ENCODE results near the gene DNAH14. TPM values are rescaled to one million over a fixed set of nuclear protein-coding genes. Genes with fewer than 3 reads are reported as not detected.

The DNAH14 gene
- total RNA-seq, 1 experiment from 2014 or later, result 33.2 TPM

GRCh38 chr1:225063722-225064121 is 134.2 kb downstream of the DNAH14 start:
- BruUV-seq (replicated peaks), result no TSS peak
- no peak overlapping the region for H3K4me3 ChIP-seq (replicated peaks in 1 of 2; ENCODE audit: low read depth in 1 of 2, low read length in 2 of 2)
- no peaks in the 10 kb centered on the region for H3K4me1 ChIP-seq (ENCODE audit: control insufficient read depth in 1 of 2, insufficient read depth in 2 of 2, low read length in 2 of 2)
- intact Hi-C loops (cut with micrococcal nuclease), result no loop called here
- H3K27me3 ChIP-seq (ENCODE audit: insufficient read depth, low read length), result no peaks in the 10 kb centered on the region
- no peaks in the 10 kb centered on the region for H3K9me2 ChIP-seq (ENCODE audit: insufficient read depth)
- no peak overlapping the region for H3K9ac ChIP-seq (ENCODE audit: low read length)
- no peak overlapping the region for H3K4me2 ChIP-seq (ENCODE audit: low read length)
- 0 out of 4 replicates have a peak, but pooled peaks cover 0 to 4% of the 10 kb centered on the region in 2 experiments for H3K9me3 ChIP-seq (ENCODE audit: control insufficient read depth in 1 of 2, insufficient read depth in 1 of 2, low read depth in 1 of 2, low read length in 2 of 2)
- no peak for DNase-seq (ENCODE audit: low read depth, low spot score)
- no peak for ATAC-seq
- ChIA-PET POLR2A (no interaction called here), CTCF (no interaction called here), RAD21 (ENCODE audit: low non-redundant PET in 1 of 2, low total read pairs in 2 of 2, uncharacterized antibody in 2 of 2, unreplicated experiment in 2 of 2) (no interaction called here)
- no peaks in the 10 kb centered on the region; a peak in 1 of 4 replicates for H3K36me3 ChIP-seq (ENCODE audit: control insufficient read depth in 1 of 2, insufficient read depth in 2 of 2, low read length in 2 of 2)
- H3K79me2 ChIP-seq (ENCODE audit: insufficient read depth, low read length), result no peaks in the 10 kb centered on the region
- H3K27ac ChIP-seq (ENCODE audit: low read depth, low read length), result no peak overlapping the region
- H4K20me1 ChIP-seq (ENCODE audit: insufficient read depth), result no peaks in the 10 kb centered on the region
- no peak overlapping the region for H2AFZ ChIP-seq (ENCODE audit: low read depth, low read length, poor library complexity, severe bottlenecking)
- no peak for TF ChIP-seq TCF7L2 (IDR thresholded peaks at IDR 0.05; ENCODE audit: borderline replicate concordance, extremely low read depth, insufficient read depth, insufficient read length)
- no peak for TF ChIP-seq SRF (IDR thresholded peaks at IDR 0.05; ENCODE audit: low read depth)
- no peak for TF ChIP-seq YY1 (IDR thresholded peaks at IDR 0.05; ENCODE audit: extremely low read depth, insufficient replicate concordance, low read depth, low read length)
- no peak for TF ChIP-seq ZBTB33 (IDR thresholded peaks at IDR 0.05; ENCODE audit: extremely low read depth, insufficient replicate concordance, low read length)
- TF ChIP-seq RAD21 (IDR thresholded peaks at IDR 0.05; ENCODE audit: low read depth), result no peak

DNA sequence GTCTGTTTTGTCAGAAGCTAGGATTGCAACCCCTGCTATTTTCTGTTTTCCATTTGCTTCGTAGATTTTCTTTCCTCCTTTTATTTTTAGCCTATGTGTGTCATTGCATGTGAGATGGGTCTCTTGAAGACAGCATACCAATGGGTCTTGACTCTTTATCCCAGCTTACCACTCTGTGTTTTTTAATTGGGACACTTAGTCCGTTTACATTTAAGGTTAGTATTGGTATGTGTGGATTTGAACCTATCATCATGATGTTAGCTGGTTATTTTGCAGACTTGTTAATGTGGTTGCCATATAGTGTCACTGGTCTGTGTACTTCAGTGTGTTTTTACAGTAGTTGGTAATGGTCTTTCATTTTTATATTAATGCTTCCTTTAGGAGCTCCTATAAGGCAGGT is 141.5 kb downstream of the DNAH14 start:
- Histone ChIP-seq H3K4me3 (replicated peaks in 1 of 2; ENCODE audit: low read depth in 1 of 2, low read length in 2 of 2) (no peak overlapping the region), H3K27ac (ENCODE audit: low read depth, low read length) (no peak overlapping the region), H3K27me3 (ENCODE audit: insufficient read depth, low read length) (no peaks in the 10 kb centered on the region), H3K4me2 (ENCODE audit: low read length) (no peak overlapping the region), H3K9ac (ENCODE audit: low read length) (no peak overlapping the region), H3K4me1 (ENCODE audit: control insufficient read depth in 1 of 2, insufficient read depth in 2 of 2, low read length in 2 of 2) (no peaks in the 10 kb centered on the region), H4K20me1 (ENCODE audit: insufficient read depth) (no peaks in the 10 kb centered on the region), H3K9me2 (ENCODE audit: insufficient read depth) (no peaks in the 10 kb centered on the region), H3K79me2 (ENCODE audit: insufficient read depth, low read length) (no peaks in the 10 kb centered on the region), H3K9me3 (ENCODE audit: control insufficient read depth in 1 of 2, insufficient read depth in 1 of 2, low read depth in 1 of 2, low read length in 2 of 2) (no peaks in the 10 kb centered on the region; a peak in 1 of 4 replicates), H2AFZ (ENCODE audit: low read depth, low read length, poor library complexity, severe bottlenecking) (no peak overlapping the region), H3K36me3 (ENCODE audit: control insufficient read depth in 1 of 2, insufficient read depth in 2 of 2, low read length in 2 of 2) (no peaks in the 10 kb centered on the region; a peak in 1 of 4 replicates)
- no peak for DNase-seq (ENCODE audit: low read depth, low spot score)
- RAD21 ChIA-PET (ENCODE audit: low non-redundant PET in 1 of 2, low total read pairs in 2 of 2, uncharacterized antibody in 2 of 2, unreplicated experiment in 2 of 2), result no interaction called here
- CTCF ChIA-PET, result no interaction called here
- intact Hi-C loops (cut with micrococcal nuclease), result no loop called here
- POLR2A ChIA-PET, result no interaction called here
- no peak for ATAC-seq
- no TSS peak for BruUV-seq (replicated peaks)
- TF ChIP-seq POLR2AphosphoS5 (IDR thresholded peaks at IDR 0.05; ENCODE audit: low read depth, low read length) (no peak), POLR2A (IDR thresholded peaks at IDR 0.05; ENCODE audit: borderline replicate concordance, extremely low read depth, insufficient read depth, insufficient read length) (no peak), SRF (IDR thresholded peaks at IDR 0.05; ENCODE audit: low read depth) (no peak), CBX3 (IDR thresholded peaks at IDR 0.05; ENCODE audit: low read depth) (no peak), ATF3 (IDR thresholded peaks at IDR 0.05) (no peak), ZBTB33 (IDR thresholded peaks at IDR 0.05; ENCODE audit: extremely low read depth, insufficient replicate concordance, low read length) (no peak), TCF7L2 (IDR thresholded peaks at IDR 0.05; ENCODE audit: borderline replicate concordance, extremely low read depth, insufficient read depth, insufficient read length) (no peak), FOSL1 (IDR thresholded peaks at IDR 0.05; ENCODE audit: low read depth) (no peak), RAD21 (IDR thresholded peaks at IDR 0.05; ENCODE audit: low read depth) (no peak)
- TF ChIP-seq, protein P1, sequence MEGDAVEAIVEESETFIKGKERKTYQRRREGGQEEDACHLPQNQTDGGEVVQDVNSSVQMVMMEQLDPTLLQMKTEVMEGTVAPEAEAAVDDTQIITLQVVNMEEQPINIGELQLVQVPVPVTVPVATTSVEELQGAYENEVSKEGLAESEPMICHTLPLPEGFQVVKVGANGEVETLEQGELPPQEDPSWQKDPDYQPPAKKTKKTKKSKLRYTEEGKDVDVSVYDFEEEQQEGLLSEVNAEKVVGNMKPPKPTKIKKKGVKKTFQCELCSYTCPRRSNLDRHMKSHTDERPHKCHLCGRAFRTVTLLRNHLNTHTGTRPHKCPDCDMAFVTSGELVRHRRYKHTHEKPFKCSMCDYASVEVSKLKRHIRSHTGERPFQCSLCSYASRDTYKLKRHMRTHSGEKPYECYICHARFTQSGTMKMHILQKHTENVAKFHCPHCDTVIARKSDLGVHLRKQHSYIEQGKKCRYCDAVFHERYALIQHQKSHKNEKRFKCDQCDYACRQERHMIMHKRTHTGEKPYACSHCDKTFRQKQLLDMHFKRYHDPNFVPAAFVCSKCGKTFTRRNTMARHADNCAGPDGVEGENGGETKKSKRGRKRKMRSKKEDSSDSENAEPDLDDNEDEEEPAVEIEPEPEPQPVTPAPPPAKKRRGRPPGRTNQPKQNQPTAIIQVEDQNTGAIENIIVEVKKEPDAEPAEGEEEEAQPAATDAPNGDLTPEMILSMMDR (IDR thresholded peaks at IDR 0.05 in 2 of 3, conservative IDR thresholded peaks at IDR 0.05 in 1 of 3; ENCODE audit: borderline replicate concordance in 1 of 3, insufficient read depth in 1 of 3, low read depth in 2 of 3, low read length in 2 of 3), result no peak
